Psoas muscle (tissue), 8 donors: Measurements from ENCODE around the gene P4HB. TPM values are rescaled to one million over a fixed set of nuclear protein-coding genes. Genes with fewer than 3 reads are reported as not detected.

Source experiments
- ATAC-seq, 4 donors: fragments of 200-7000 bp; cut with Tn5 transposase; one replicate each; pipeline ENCODE4 v1.9.1; 2020; ENCODE audit warnings: moderate library complexity in 3 of 4, mild to moderate bottlenecking in 2 of 4
- DNase-seq, 2 donors: peaks; one replicate each; pipeline ENCODE4 v3.0.0-alpha.2; 2020
- H3K27ac ChIP-seq: fragments of 200-600 bp; one replicate; pipeline ENCODE4 v1.8.0; 2022
- H3K27me3 ChIP-seq, 3 donors: fragments of 200-600 bp in 1 of 3; one replicate each; pipeline versions ENCODE4 v1.6.1 to v1.8.0; 2013 to 2022; ENCODE audit warnings: low read length in 2 of 3, mild to moderate bottlenecking in 2 of 3, moderate library complexity in 1 of 3; ENCODE audit not compliant: insufficient read depth in 3 of 3
- H3K36me3 ChIP-seq, 2 donors: fragments of 200-600 bp in 1 of 2; one replicate each; pipeline versions ENCODE4 v1.6.1 to v1.8.0; 2013 to 2022; ENCODE audit warnings: low read depth in 1 of 2, mild to moderate bottlenecking in 1 of 2, moderate library complexity in 1 of 2; ENCODE audit not compliant: insufficient read depth in 1 of 2
- H3K4me1 ChIP-seq: fragments of 200-600 bp; one replicate; pipeline ENCODE4 v1.8.0; 2022
- H3K4me3 ChIP-seq: fragments of 200-600 bp; one replicate; pipeline ENCODE4 v1.8.0; 2022; ENCODE audit warnings: mild to moderate bottlenecking
- H3K9me3 ChIP-seq: fragments of 200-600 bp; one replicate; pipeline ENCODE4 v1.8.0; 2022
- CTCF ChIP-seq: fragments of 200-600 bp; IDR thresholded peaks from one replicate; pipeline ENCODE4 v1.8.0; 2022; ENCODE audit warnings: antibody characterized with exemption
- WGBS, 3 donors: extraction: QIAGEN DNeasy Blood & Tissue Kit; methylation state at CpG; one replicate each; pipeline versions ENCODE4 v1.1.6 to v1.1.7; 2013; 5-methylcytosine and 5-hydroxymethylcytosine counted together
- intact Hi-C, 2 donors: fragments of 100-400 bp; cut with DNase I; formaldehyde crosslinking; loops; one replicate each; pipeline versions ENCODE4 v1.11.0 to v1.14.2; 2022
- polyA plus RNA-seq, 3 donors: library from polyadenylated mRNA; stranded (reverse); fragments of 200-250 nt; gene quantifications; one replicate each; pipeline ENCODE4 v1.2.3, GENCODE V29; 2013
- total RNA-seq, 4 donors: library from RNA; stranded (reverse); fragmentation: NEBNext Ultra II Directional in 2 of 4; extraction: Animal tissue kit (Norgen Biotek cat#: 25700) in 2 of 4; gene quantifications; one replicate each; pipeline versions ENCODE4 v1.2.1 to v1.2.4, GENCODE V29; 2021 to 2023
- donor health status: healthy with polysubstance abuse.
- donor health status: DM: no; HTN: no; CAD: no; lungs with moderate emphysema.
- donor health status: Bipolar disorder and iron deficiency.
- donor health status: healthy.
- donor health status: DM: yes; HTN: yes; CAD: no.
- donor health status: DM: no; HTN: no; CAD: no.
- donor health status: DM: no; HTN: no; CAD: no.
- donor health status: DM: yes; HTN: yes; CAD: no.

Gene P4HB
- total and polyA plus RNA-seq, 7 donors: 236 to 384 (median 267) TPM

GRCh38 chr17:81844327-81844851 lies 15.9 kb downstream of the P4HB start:
- no peak for ATAC-seq
- H3K9me3 ChIP-seq: no peaks in the 10 kb centered on the region
- peaks cover 10 to 67% of the 10 kb centered on the region in 2 donors for H3K36me3 ChIP-seq
- no peak for DNase-seq
- peak overlapping the region; percentile 98 for H3K27ac ChIP-seq
- no peaks in the 10 kb centered on the region for H3K27me3 ChIP-seq
- WGBS, 3 donors: 85 to 93% (median 86%) methylated on average over 14 of the region's 14 CpGs
- no peak overlapping the region for H3K4me3 ChIP-seq
- TF ChIP-seq CTCF: no peak
- intact Hi-C loops: no loop called here
- H3K4me1 ChIP-seq: peaks cover 42% of the 10 kb centered on the region

GRCh38 chr17:81843713-81844326 lies 16.5 kb downstream of the P4HB start:
- Histone ChIP-seq H3K4me1 (peaks cover 46% of the 10 kb centered on the region), H3K27me3 (no peaks in the 10 kb centered on the region), H3K27ac (peak overlapping the region; percentile 98), H3K36me3 (peaks cover 10 to 61% of the 10 kb centered on the region in 2 donors), H3K9me3 (no peaks in the 10 kb centered on the region), H3K4me3 (no peak overlapping the region)
- DNase-seq (no peak), ATAC-seq (no peak)
- WGBS, 3 donors: 89 to 94% (median 90%) methylated on average over 28 to 30 of the region's 30 CpGs
- intact Hi-C loops: loop anchor here in 1 of 2 donors (2.0 kb wide), 1 partner anchor 15 kb away; no protein-coding TSS in a partner anchor
- TF ChIP-seq CTCF: no peak

- WGBS, 3 donors: 41 to 64% (median 49%) methylated on average over 20 to 21 of the region's 21 CpGs
- no peaks in the 10 kb centered on the region for H3K27me3 ChIP-seq
- ATAC-seq: peak; percentile 36 to 54 (median 50)
- peaks cover 10 to 52% of the 10 kb centered on the region in 2 donors for H3K36me3 ChIP-seq
- H3K27ac ChIP-seq: peak overlapping the region; percentile 98
- no peak for TF ChIP-seq CTCF
- H3K4me1 ChIP-seq: peaks cover 55% of the 10 kb centered on the region
- peak; percentile 75 to 86 for DNase-seq
- intact Hi-C loops: loop anchor here in 1 of 2 donors (2.0 kb wide), 1 partner anchor 16 kb away; no protein-coding TSS in a partner anchor
- no peaks in the 10 kb centered on the region for H3K9me3 ChIP-seq
- no peak overlapping the region for H3K4me3 ChIP-seq
These were observed 17.4 kb downstream of the P4HB start for GRCh38 chr17:81842725-81843504.

- no peak for DNase-seq
- H3K27ac ChIP-seq: peak overlapping the region; percentile 98
- intact Hi-C loops: loop anchor here in 1 of 2 donors (2.0 kb wide), 1 partner anchor 16 kb away; no protein-coding TSS in a partner anchor
- no peaks in the 10 kb centered on the region for H3K9me3 ChIP-seq
- 90 to 94% (median 92%) methylated on average over 11 of the region's 11 CpGs for whole genome bisulfite sequencing, 3 donors
- peaks cover 58% of the 10 kb centered on the region for H3K4me1 ChIP-seq
- ATAC-seq: no peak
- no peak for TF ChIP-seq CTCF
- H3K4me3 ChIP-seq: no peak overlapping the region
- no peaks in the 10 kb centered on the region for H3K27me3 ChIP-seq
- H3K36me3 ChIP-seq: peaks cover 10 to 47% of the 10 kb centered on the region in 2 donors
These were observed 18.0 kb downstream of the P4HB start for GRCh38 chr17:81842378-81842724.
